Thymus (tissue), 11 donors: Measurements from ENCODE around the gene SIX3. TPM values are rescaled to one million over a fixed set of nuclear protein-coding genes. Genes with fewer than 3 reads are reported as not detected.

Experiments
- DNase-seq, 9 donors: peaks; one replicate each; pipeline ENCODE4 v3.0.0-alpha.2; 2013; ENCODE audit warnings: low spot score in 9 of 9, low read depth in 6 of 9, missing footprints in 1 of 9
- H3K27ac ChIP-seq, 2 donors: one replicate each; pipeline ENCODE4 v1.5.1; 2013; ENCODE audit warnings: control low read depth in 1 of 2, low read depth in 1 of 2, low read length in 1 of 2, mild to moderate bottlenecking in 1 of 2, moderate library complexity in 1 of 2
- H3K27me3 ChIP-seq, 2 donors: one replicate each; pipeline ENCODE4 v1.5.1; 2013; ENCODE audit warnings: low read length in 1 of 2; ENCODE audit not compliant: control insufficient read depth in 2 of 2, insufficient read depth in 1 of 2
- H3K36me3 ChIP-seq, 2 donors: one replicate each; pipeline ENCODE4 v1.5.1; 2013; ENCODE audit warnings: low read length in 1 of 2, mild to moderate bottlenecking in 1 of 2, moderate library complexity in 1 of 2; ENCODE audit not compliant: control insufficient read depth in 2 of 2, insufficient read depth in 2 of 2
- H3K4me1 ChIP-seq, 2 donors: one replicate each; pipeline ENCODE4 v1.5.1; 2013; ENCODE audit warnings: low read length in 2 of 2; ENCODE audit not compliant: control insufficient read depth in 2 of 2, insufficient read depth in 2 of 2
- H3K4me3 ChIP-seq, 2 donors: one replicate each; pipeline ENCODE4 v1.5.1; 2013; ENCODE audit warnings: low read length in 2 of 2, control low read depth in 1 of 2, mild to moderate bottlenecking in 1 of 2
- H3K9me3 ChIP-seq, 2 donors: one replicate each; pipeline ENCODE4 v1.5.1; 2013; ENCODE audit warnings: low read length in 1 of 2, mild to moderate bottlenecking in 1 of 2; ENCODE audit not compliant: control insufficient read depth in 2 of 2, insufficient read depth in 1 of 2
- WGBS: extraction: QIAGEN DNeasy Blood & Tissue Kit; methylation state at CpG from one replicate; pipeline ENCODE4 v1.1.7; 2013; 5-methylcytosine and 5-hydroxymethylcytosine counted together
- polyA plus RNA-seq: library from polyadenylated mRNA; stranded (reverse); fragments of 200-250 nt; gene quantifications from one replicate; pipeline ENCODE4 v1.2.3, GENCODE V29; 2013
- total RNA-seq: library from RNA; stranded (reverse); fragments of 120-200 nt; gene quantifications from one replicate; pipeline ENCODE4 v1.2.4, GENCODE V29; 2013
- donor health status: healthy.

The SIX3 gene
- total and polyA plus RNA-seq, 2 donors, result 0.11 TPM; not detected in 1

DNA sequence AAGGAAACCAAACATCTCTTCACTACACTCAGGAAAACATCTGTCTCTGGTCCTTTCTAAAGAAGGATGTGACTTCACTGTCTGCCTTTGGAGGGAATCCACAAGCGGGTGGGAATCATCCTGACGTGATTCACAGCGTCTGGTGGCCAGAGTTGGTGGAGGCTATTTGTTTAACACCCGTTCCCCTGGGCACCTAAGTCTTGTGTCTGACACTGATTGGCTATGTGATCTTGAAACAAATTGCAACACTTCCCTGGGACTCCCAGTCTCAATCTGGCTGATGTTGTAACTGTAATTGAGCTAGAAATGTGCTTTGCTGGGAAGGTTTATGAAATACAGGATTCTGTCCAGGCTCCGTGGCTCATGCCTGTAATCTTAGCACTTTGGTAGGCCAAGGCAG is 28.8 kb upstream of the SIX3 start:
- Histone ChIP-seq H3K27me3 (peaks cover 0 to 17% of the 10 kb centered on the region in 2 donors), H3K4me3 (no peak overlapping the region), H3K9me3 (no peaks in the 10 kb centered on the region), H3K4me1 (no peaks in the 10 kb centered on the region), H3K36me3 (no peaks in the 10 kb centered on the region), H3K27ac (no peak overlapping the region)
- DNase-seq, result no peak
- 73% methylated on average over 5 of the region's 5 CpGs for WGBS

GRCh38 chr2:44916291-44916690 is 25.2 kb upstream of the SIX3 start:
- Histone ChIP-seq H3K4me1 (no peaks in the 10 kb centered on the region), H3K4me3 (no peak overlapping the region), H3K9me3 (no peaks in the 10 kb centered on the region), H3K27me3 (peaks cover 0 to 35% of the 10 kb centered on the region in 2 donors), H3K36me3 (no peaks in the 10 kb centered on the region), H3K27ac (no peak overlapping the region)
- DNase-seq, result no peak

DNA sequence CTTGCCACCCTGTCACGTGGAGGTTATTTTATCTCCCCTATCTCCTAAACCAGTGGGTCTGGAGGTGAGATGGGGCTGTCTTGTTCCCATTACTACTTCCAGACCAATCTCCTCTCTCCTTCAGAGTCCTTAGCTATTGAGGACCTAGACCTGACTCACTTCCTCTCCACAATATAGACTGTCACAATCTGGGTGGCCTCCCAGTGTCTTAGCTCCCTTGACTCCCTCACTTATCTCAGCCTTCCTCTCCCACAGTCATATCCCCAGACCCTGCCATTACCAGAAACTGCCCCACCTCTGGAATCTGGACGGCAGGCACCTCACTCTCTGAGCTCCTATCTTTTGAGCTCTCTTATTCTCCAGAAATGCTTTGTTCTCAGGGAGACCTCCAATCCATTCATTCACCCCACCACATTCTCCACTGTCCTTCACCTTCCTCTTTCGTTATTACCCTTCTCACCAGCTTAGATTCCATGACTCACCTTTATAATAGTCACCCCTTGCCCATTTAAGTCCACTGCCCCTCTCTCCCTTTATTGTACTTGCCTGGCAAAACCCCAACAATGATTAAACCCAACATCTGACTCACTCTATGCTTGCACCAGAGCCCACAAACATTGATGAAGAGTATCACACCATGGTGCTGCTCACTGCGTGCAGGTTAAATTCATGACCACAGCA is 23.3 kb upstream of the SIX3 start:
- 88% methylated on average over 4 of the region's 4 CpGs for WGBS
- Histone ChIP-seq H3K27me3 (peaks cover 3 to 46% of the 10 kb centered on the region in 2 donors), H3K36me3 (no peaks in the 10 kb centered on the region), H3K4me3 (no peak overlapping the region), H3K4me1 (no peaks in the 10 kb centered on the region), H3K27ac (no peak overlapping the region), H3K9me3 (no peaks in the 10 kb centered on the region)
- no peak for DNase-seq

- Histone ChIP-seq H3K27ac (no peak overlapping the region), H3K4me3 (no peak overlapping the region), H3K9me3 (no peaks in the 10 kb centered on the region), H3K27me3 (peaks cover 14 to 60% of the 10 kb centered on the region in 2 donors), H3K36me3 (no peaks in the 10 kb centered on the region), H3K4me1 (no peaks in the 10 kb centered on the region)
- DNase-seq, result no peak
- WGBS, result 84% methylated on average over 2 of the region's 2 CpGs
Measured at GRCh38 chr2:44920751-44921150, 20.8 kb upstream of the SIX3 start.

DNA sequence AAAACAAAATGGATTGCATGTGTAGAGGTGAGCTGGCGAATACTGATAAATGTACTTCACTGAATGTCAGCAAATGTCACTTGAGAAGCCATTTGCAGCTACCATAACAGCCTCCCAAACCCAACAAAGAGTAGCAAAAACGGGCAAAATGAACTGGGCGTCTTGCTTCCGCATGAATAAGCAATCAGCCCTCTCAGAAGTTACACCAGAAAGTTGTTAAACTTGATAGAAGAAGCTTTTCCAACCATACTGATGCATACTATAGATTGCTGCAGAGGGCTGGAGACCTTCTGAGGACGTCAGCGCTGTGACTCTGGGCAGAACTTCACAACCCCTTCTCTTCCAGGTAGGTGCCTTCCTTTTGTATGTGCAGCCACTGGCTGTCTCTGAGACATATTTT is 18.7 kb upstream of the SIX3 start:
- H3K27ac ChIP-seq, result no peak overlapping the region
- WGBS, result 85% methylated on average over 6 of the region's 6 CpGs
- H3K36me3 ChIP-seq, result no peaks in the 10 kb centered on the region
- H3K4me3 ChIP-seq, result no peak overlapping the region
- DNase-seq, result no peak
- peaks cover 25 to 73% of the 10 kb centered on the region in 2 donors for H3K27me3 ChIP-seq
- no peaks in the 10 kb centered on the region for H3K4me1 ChIP-seq
- no peaks in the 10 kb centered on the region for H3K9me3 ChIP-seq

- Histone ChIP-seq H3K27ac (no peak overlapping the region), H3K9me3 (peaks cover 0 to 1% of the 10 kb centered on the region in 2 donors), H3K27me3 (peaks cover 54 to 90% of the 10 kb centered on the region in 2 donors), H3K36me3 (no peaks in the 10 kb centered on the region), H3K4me1 (peaks cover 0 to 4% of the 10 kb centered on the region in 2 donors), H3K4me3 (no peak overlapping the region)
- no peak for DNase-seq
- 21% methylated on average over 4 of the region's 4 CpGs for WGBS
Measured at GRCh38 chr2:44925561-44926136, 15.9 kb upstream of the SIX3 start.

- Histone ChIP-seq H3K9me3 (peaks cover 0 to 1% of the 10 kb centered on the region in 2 donors), H3K4me3 (no peak overlapping the region), H3K36me3 (no peaks in the 10 kb centered on the region), H3K4me1 (peaks cover 0 to 4% of the 10 kb centered on the region in 2 donors), H3K27me3 (peaks cover 67 to 91% of the 10 kb centered on the region in 2 donors), H3K27ac (no peak overlapping the region)
- DNase-seq, result no peak
- WGBS, result 21% methylated on average over 9 of the region's 9 CpGs
Measured at GRCh38 chr2:44926957-44927356, 14.5 kb upstream of the SIX3 start.

DNA sequence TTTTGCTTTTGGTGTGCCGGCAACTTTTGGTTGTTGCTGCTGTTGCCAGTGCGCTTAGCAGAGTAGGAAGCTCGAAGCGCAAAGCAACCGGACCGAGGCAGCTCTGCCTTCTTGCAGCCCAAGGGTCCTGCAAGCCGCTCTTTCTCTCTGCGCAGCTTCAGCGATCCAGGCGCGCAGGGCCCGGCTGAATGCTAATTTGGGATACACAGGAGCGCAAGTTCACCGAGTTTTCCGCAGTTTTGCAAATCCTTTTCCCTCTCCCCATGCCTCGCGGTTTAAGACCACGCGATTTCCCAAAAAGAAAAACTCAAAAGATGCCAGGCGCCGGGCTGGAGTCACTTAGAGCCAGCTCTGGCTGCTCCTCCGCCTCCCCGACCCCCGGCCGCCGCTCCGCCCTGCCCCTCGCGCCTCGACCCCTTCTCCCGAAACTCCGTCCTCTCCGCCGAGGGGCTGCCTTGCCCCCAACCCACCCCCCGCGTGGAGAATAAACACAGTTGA is 13.5 kb upstream of the SIX3 start:
- peaks cover 74 to 96% of the 10 kb centered on the region in 2 donors for H3K27me3 ChIP-seq
- no peaks in the 10 kb centered on the region for H3K36me3 ChIP-seq
- 10% methylated on average over 36 of the region's 36 CpGs for WGBS
- H3K9me3 ChIP-seq, result peaks cover 0 to 1% of the 10 kb centered on the region in 2 donors
- no peak overlapping the region for H3K27ac ChIP-seq
- no peak for DNase-seq
- H3K4me3 ChIP-seq, result no peak overlapping the region
- peaks cover 0 to 4% of the 10 kb centered on the region in 2 donors for H3K4me1 ChIP-seq

DNA sequence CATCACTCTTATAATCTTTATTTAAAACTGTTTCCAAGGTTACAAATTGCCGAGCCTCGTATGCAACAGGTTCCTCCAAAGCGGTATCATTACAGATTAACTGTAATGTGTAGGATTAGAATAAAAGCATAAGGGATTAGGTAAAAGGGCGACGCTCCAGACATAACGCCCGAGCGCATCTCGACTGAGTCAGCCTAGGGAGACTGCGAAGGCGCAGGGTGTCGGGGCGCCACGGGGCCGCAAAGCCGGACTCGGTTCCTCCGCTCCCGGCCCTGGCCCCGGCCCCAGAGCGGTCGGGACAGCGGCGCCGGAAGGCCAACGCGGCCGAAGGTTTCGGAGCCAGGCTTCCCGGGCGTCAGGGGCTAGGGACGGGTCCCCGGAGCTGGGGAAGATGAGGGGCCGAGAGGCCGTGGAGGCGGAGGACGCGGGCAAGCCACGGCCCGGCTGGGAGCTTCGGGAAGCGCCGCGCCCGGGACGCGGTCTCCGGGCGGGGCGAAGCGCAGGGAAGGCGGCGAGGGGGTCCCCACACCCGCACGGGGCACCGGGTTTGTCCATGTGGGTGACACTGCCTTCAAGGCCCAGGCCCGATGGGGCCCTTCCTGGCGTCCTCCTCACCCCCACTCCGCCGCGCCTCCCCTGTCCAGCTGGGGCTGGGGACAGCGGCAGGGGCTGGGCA is 12.9 kb upstream of the SIX3 start:
- H3K36me3 ChIP-seq, result no peaks in the 10 kb centered on the region
- H3K4me3 ChIP-seq, result no peak overlapping the region
- no peak overlapping the region for H3K27ac ChIP-seq
- peaks cover 80 to 96% of the 10 kb centered on the region in 2 donors for H3K27me3 ChIP-seq
- no peak for DNase-seq
- peaks cover 0 to 1% of the 10 kb centered on the region in 2 donors for H3K9me3 ChIP-seq
- 6% methylated on average over 62 of the region's 62 CpGs for WGBS
- H3K4me1 ChIP-seq, result peaks cover 0 to 4% of the 10 kb centered on the region in 2 donors
